ENCODE data around the gene SNX8.

GRCh38 chr7:2211926-2212325 lies 102.3 kb downstream of the SNX8 start:
- no peak for TF ChIP-seq JUND (IDR thresholded peaks at IDR 0.05)
- no peak for TF ChIP-seq CTCF (IDR thresholded peaks at IDR 0.05; ENCODE audit: low read depth, low read length, missing input control)
- TF ChIP-seq SP1 (IDR thresholded peaks at IDR 0.05), result no peak

Measured in liver (tissue), 3 donors.